T-helper 1 cell treated with Interleukin-12 subunit alpha and Interleukin-12 subunit beta and Interleukin-4 antibody, amounts not matched to agents 30 μg/mL and 1 μg/mL, for 36 hours (primary cell): ENCODE measurements around the gene DLG2.
A peak's percentile ranks its signal among the peaks of the same experiment; 100 is the strongest.
"Not testable (repeated sequence)": the region's sequence is repeated elsewhere in the genome, so short reads cannot be mapped to it uniquely, and the experiment has no call there.

ENCODE experiments used
- H3K27ac Mint-ChIP-seq: one replicate; pipeline ENCODE4 v1.8.0; 2021; ENCODE audit warnings: mild to moderate bottlenecking, mixed read lengths
- H3K27me3 Mint-ChIP-seq: one replicate; pipeline ENCODE4 v1.8.0; 2021; ENCODE audit warnings: low read depth, mixed read lengths
- H3K36me3 Mint-ChIP-seq: one replicate; pipeline ENCODE4 v1.8.0; 2021; ENCODE audit warnings: low read depth, mixed read lengths
- H3K4me1 Mint-ChIP-seq: one replicate; pipeline ENCODE4 v1.8.0; 2021; ENCODE audit warnings: low read depth, mixed read lengths
- H3K4me3 Mint-ChIP-seq: one replicate; pipeline ENCODE4 v1.8.0; 2021; ENCODE audit warnings: mild to moderate bottlenecking, moderate library complexity, mixed read lengths
- H3K9me3 Mint-ChIP-seq: one replicate; pipeline ENCODE4 v1.8.0; 2021; ENCODE audit warnings: mixed read lengths

DLG2 gene

GRCh38 chr11:85627332-85627997 lies at the start of gene DLG2:
DLG2 (minus strand) TSS chr11:85627344.
- no peaks in the 10 kb centered on the region for H3K27me3 Mint-ChIP-seq
- no peaks in the 10 kb centered on the region for H3K9me3 Mint-ChIP-seq
- peak within 1 kb of the TSS; percentile 91 for H3K27ac Mint-ChIP-seq
- H3K4me1 Mint-ChIP-seq: peaks cover 29% of the 10 kb centered on the region
- H3K36me3 Mint-ChIP-seq: peaks cover 10% of the 10 kb centered on the region
- H3K4me3 Mint-ChIP-seq: peak within 1 kb of the TSS; percentile 96

- peaks cover 21% of the 10 kb centered on the region for H3K27me3 Mint-ChIP-seq
- H3K9me3 Mint-ChIP-seq: peaks cover 8% of the 10 kb centered on the region
- H3K27ac Mint-ChIP-seq: no peak overlapping the region
- peaks cover 4% of the 10 kb centered on the region for H3K4me1 Mint-ChIP-seq
- peaks cover 2% of the 10 kb centered on the region for H3K36me3 Mint-ChIP-seq
- no peak overlapping the region for H3K4me3 Mint-ChIP-seq
Measured at GRCh38 chr11:85673393-85673792, 46.2 kb upstream of the DLG2 start.

GRCh38 chr11:85672105-85672902 lies 45.2 kb upstream of the DLG2 start:
- Mint-ChIP-seq H3K27me3 (peaks cover 16% of the 10 kb centered on the region), H3K4me3 (no peak overlapping the region), H3K9me3 (peaks cover 8% of the 10 kb centered on the region), H3K36me3 (peaks cover 2% of the 10 kb centered on the region), H3K27ac (no peak overlapping the region), H3K4me1 (peaks cover 4% of the 10 kb centered on the region)

GRCh38 chr11:85670949-85671663 lies 44.0 kb upstream of the DLG2 start:
- H3K36me3 Mint-ChIP-seq, H3K4me3 Mint-ChIP-seq, H3K27ac Mint-ChIP-seq, H3K9me3 Mint-ChIP-seq, H3K4me1 Mint-ChIP-seq: not testable (repeated sequence)
- H3K27me3 Mint-ChIP-seq: peaks cover 16% of the 10 kb centered on the region

GRCh38 chr11:85668157-85668556 lies 41.0 kb upstream of the DLG2 start:
- peaks cover 13% of the 10 kb centered on the region for H3K4me1 Mint-ChIP-seq
- H3K27ac Mint-ChIP-seq: no peak overlapping the region
- H3K4me3 Mint-ChIP-seq: no peak overlapping the region
- H3K27me3 Mint-ChIP-seq: peaks cover 6% of the 10 kb centered on the region
- H3K36me3 Mint-ChIP-seq: peaks cover 11% of the 10 kb centered on the region
- H3K9me3 Mint-ChIP-seq: peaks cover 4% of the 10 kb centered on the region

GRCh38 chr11:85666687-85667086 lies 39.5 kb upstream of the DLG2 start:
- Mint-ChIP-seq H3K27ac (no peak overlapping the region), H3K4me1 (peaks cover 19% of the 10 kb centered on the region), H3K36me3 (peaks cover 18% of the 10 kb centered on the region), H3K9me3 (no peaks in the 10 kb centered on the region), H3K4me3 (no peak overlapping the region), H3K27me3 (peaks cover 6% of the 10 kb centered on the region)

- H3K9me3 Mint-ChIP-seq: no peaks in the 10 kb centered on the region
- H3K4me3 Mint-ChIP-seq: peak overlapping the region; percentile 46
- peaks cover 28% of the 10 kb centered on the region for H3K4me1 Mint-ChIP-seq
- peaks cover 6% of the 10 kb centered on the region for H3K27me3 Mint-ChIP-seq
- H3K36me3 Mint-ChIP-seq: peaks cover 26% of the 10 kb centered on the region
- H3K27ac Mint-ChIP-seq: peak overlapping the region; percentile 65
Measured at GRCh38 chr11:85665733-85666132, 38.6 kb upstream of the DLG2 start.

GRCh38 chr11:85664615-85665481 lies 37.7 kb upstream of the DLG2 start, which contains the start of gene CREBZF:
CREBZF (minus strand) TSS chr11:85665129; CDS start chr11:85664875, 254 bp downstream.
- Mint-ChIP-seq H3K36me3 (peaks cover 33% of the 10 kb centered on the region), H3K9me3 (no peaks in the 10 kb centered on the region), H3K27me3 (peaks cover 6% of the 10 kb centered on the region), H3K27ac (peak within 1 kb of the TSS; percentile 95), H3K4me1 (peaks cover 35% of the 10 kb centered on the region), H3K4me3 (peak within 1 kb of the TSS; percentile 97)

- H3K4me3 Mint-ChIP-seq: peak overlapping the region; percentile 97
- H3K9me3 Mint-ChIP-seq: no peaks in the 10 kb centered on the region
- H3K4me1 Mint-ChIP-seq: peaks cover 41% of the 10 kb centered on the region
- H3K36me3 Mint-ChIP-seq: peaks cover 38% of the 10 kb centered on the region
- H3K27me3 Mint-ChIP-seq: peaks cover under 1% of the 10 kb centered on the region
- peak overlapping the region; percentile 95 for H3K27ac Mint-ChIP-seq
Measured at GRCh38 chr11:85663753-85664614, 36.8 kb upstream of the DLG2 start.

GRCh38 chr11:85663080-85663752 lies 36.1 kb upstream of the DLG2 start:
- Mint-ChIP-seq H3K27me3 (no peaks in the 10 kb centered on the region), H3K4me1 (peaks cover 45% of the 10 kb centered on the region), H3K27ac (peak overlapping the region; percentile 95), H3K9me3 (no peaks in the 10 kb centered on the region), H3K36me3 (peaks cover 43% of the 10 kb centered on the region), H3K4me3 (peak overlapping the region; percentile 97)

- Mint-ChIP-seq H3K36me3 (peaks cover 46% of the 10 kb centered on the region), H3K27ac (no peak overlapping the region), H3K4me3 (peak overlapping the region; percentile 97), H3K27me3 (no peaks in the 10 kb centered on the region), H3K9me3 (no peaks in the 10 kb centered on the region), H3K4me1 (peaks cover 45% of the 10 kb centered on the region)
Measured at GRCh38 chr11:85661972-85662664, 35.0 kb upstream of the DLG2 start.

GRCh38 chr11:85658180-85658579 lies 31.0 kb upstream of the DLG2 start:
- Mint-ChIP-seq H3K4me3 (no peak overlapping the region), H3K27ac (no peak overlapping the region), H3K4me1 (peaks cover 41% of the 10 kb centered on the region), H3K27me3 (no peaks in the 10 kb centered on the region), H3K9me3 (no peaks in the 10 kb centered on the region), H3K36me3 (peaks cover 45% of the 10 kb centered on the region)
